GM12878 (cell line): Measurements from ENCODE around the gene SMTNL1. TPM values are rescaled to one million over a fixed set of nuclear protein-coding genes. Genes with fewer than 3 reads are reported as not detected.
A peak's percentile ranks its signal among the peaks of the same experiment; 100 is the strongest.

ENCODE experiments used
- CBX3 ChIP-seq: fragments of 200-600 bp; sonication (generic); IDR thresholded peaks from 2 replicates; pipeline ENCODE4 v1.6.1; 2016; ENCODE audit warnings: low read depth, borderline replicate concordance
- CHD4 ChIP-seq: fragments of 200-600 bp; sonication (generic); IDR thresholded peaks from 2 replicates; pipeline ENCODE4 v1.6.1; 2016; ENCODE audit warnings: mild to moderate bottlenecking
- ETV6 ChIP-seq, 2 experiments: fragments of 450-650 bp in 1 of 2; IDR thresholded peaks in 1 of 2; conservative IDR thresholded peaks in 1 of 2; 2 replicates each; pipeline ENCODE4 v1.6.1; 2014; ENCODE audit warnings: antibody characterized with exemption in 1 of 2, borderline replicate concordance in 1 of 2, low read depth in 1 of 2, mild to moderate bottlenecking in 1 of 2, moderate library complexity in 1 of 2
- IRF4 ChIP-seq: IDR thresholded peaks from 2 replicates; pipeline ENCODE4 v1.6.1; 2011; ENCODE audit warnings: low read depth, low read length
- MYB ChIP-seq: fragments of 150-350 bp; IDR thresholded peaks from 2 replicates; pipeline ENCODE4 v1.6.1; 2014; ENCODE audit warnings: mild to moderate bottlenecking, low read depth, low read length, borderline replicate concordance
- NFYB ChIP-seq: IDR thresholded peaks from 2 replicates; pipeline ENCODE4 v1.6.1; 2011; ENCODE audit warnings: low read depth, mild to moderate bottlenecking, low read length, improper control_type of control experiment, moderate library complexity; ENCODE audit not compliant: insufficient read depth
- NR2F1 ChIP-seq: fragments of 450-650 bp; conservative IDR thresholded peaks from 2 replicates; pipeline ENCODE4 v1.6.1; 2017; ENCODE audit warnings: mild to moderate bottlenecking
- POLR2AphosphoS5 ChIP-seq: IDR thresholded peaks from 2 replicates; pipeline ENCODE4 v1.6.1; 2011; ENCODE audit warnings: mild to moderate bottlenecking, low read length, inconsistent platforms
- RAD21 ChIP-seq: IDR thresholded peaks from 2 replicates; pipeline ENCODE4 v1.6.1; 2011; ENCODE audit warnings: mild to moderate bottlenecking, low read depth, low read length, moderate library complexity; ENCODE audit not compliant: insufficient read depth
- SIX5 ChIP-seq: IDR thresholded peaks from 2 replicates; pipeline ENCODE4 v1.6.1; 2011; ENCODE audit warnings: mild to moderate bottlenecking, low read depth, low read length, moderate library complexity; ENCODE audit not compliant: severe bottlenecking
- SPI1 ChIP-seq: IDR thresholded peaks from 2 replicates; pipeline ENCODE4 v1.6.1; 2011; ENCODE audit warnings: low read depth, mild to moderate bottlenecking, low read length, moderate library complexity, borderline replicate concordance; ENCODE audit not compliant: insufficient read depth
- SRF ChIP-seq, 2 experiments: IDR thresholded peaks; 2 replicates each; pipeline ENCODE4 v1.6.1; 2011; ENCODE audit warnings: low read depth in 2 of 2, low read length in 2 of 2, mild to moderate bottlenecking in 1 of 2, moderate library complexity in 1 of 2
- TBL1XR1 ChIP-seq: IDR thresholded peaks from 2 replicates; pipeline ENCODE4 v1.6.1; 2012; ENCODE audit warnings: low read depth, low read length, improper control_type of control experiment
- polyA plus RNA-seq, 11 experiments: library from polyadenylated mRNA; depleted of rRNA in 4 of 11; unstranded in 6 of 11; stranded (reverse) in 5 of 11; fragments of >200 nt; fragmentation: Nextera tagmentation in 4 of 11; fragmentation: Illumina TruSeq in 1 of 11; extraction: Ambion mirVana in 4 of 11; extraction: Trizol in 1 of 11; gene quantifications; 1 replicate in 1 of 11; 2 replicates in 10 of 11; pipeline versions ENCODE4 v1.2.1 to v1.2.3, GENCODE V29; 2011 to 2016; ENCODE audit warnings: inconsistent platforms in 2 of 11, missing spikeins in 2 of 11, low read depth in 1 of 11
- total RNA-seq, 4 experiments: library from RNA; depleted of rRNA in 3 of 4; stranded (reverse); fragments of >200 nt in 3 of 4; fragmentation: Illumina TruSeq in 1 of 4; extraction: Trizol in 1 of 4; gene quantifications; 2 replicates each; pipeline versions ENCODE4 v1.2.1 to v1.2.3, GENCODE V29; 2013 to 2021
- TF ChIP-seq, protein P1 (sequence below): fragments of 450-650 bp; IDR thresholded peaks from 2 replicates; pipeline ENCODE4 v1.6.1; 2018; ENCODE audit warnings: borderline replicate concordance, mild to moderate bottlenecking; ENCODE audit not compliant: partially characterized antibody
- TF ChIP-seq, protein P2 (sequence below): IDR thresholded peaks from 2 replicates; pipeline ENCODE4 v1.6.1; 2012; ENCODE audit warnings: low read depth, low read length, improper control_type of control experiment
- TF ChIP-seq, protein P3 (sequence below): fragments of 450-650 bp; formaldehyde crosslinking; IDR thresholded peaks from 2 replicates; pipeline ENCODE4 v1.4.0; 2020; ENCODE audit warnings: mild to moderate bottlenecking, moderate library complexity
- TF ChIP-seq, protein P4 (sequence below): fragments of 450-650 bp; IDR thresholded peaks from 2 replicates; pipeline ENCODE4 v1.6.1; 2017; ENCODE audit warnings: mild to moderate bottlenecking, low read depth, inconsistent platforms; ENCODE audit not compliant: poor library complexity, severe bottlenecking

The SMTNL1 gene
- total and polyA plus RNA-seq, 10 of the 15 experiments (the other 5 are each of a cell fraction or from before 2014, with no cell fraction given): 0.06 to 0.17 (median 0.10) TPM; not detected in 7

DNA sequence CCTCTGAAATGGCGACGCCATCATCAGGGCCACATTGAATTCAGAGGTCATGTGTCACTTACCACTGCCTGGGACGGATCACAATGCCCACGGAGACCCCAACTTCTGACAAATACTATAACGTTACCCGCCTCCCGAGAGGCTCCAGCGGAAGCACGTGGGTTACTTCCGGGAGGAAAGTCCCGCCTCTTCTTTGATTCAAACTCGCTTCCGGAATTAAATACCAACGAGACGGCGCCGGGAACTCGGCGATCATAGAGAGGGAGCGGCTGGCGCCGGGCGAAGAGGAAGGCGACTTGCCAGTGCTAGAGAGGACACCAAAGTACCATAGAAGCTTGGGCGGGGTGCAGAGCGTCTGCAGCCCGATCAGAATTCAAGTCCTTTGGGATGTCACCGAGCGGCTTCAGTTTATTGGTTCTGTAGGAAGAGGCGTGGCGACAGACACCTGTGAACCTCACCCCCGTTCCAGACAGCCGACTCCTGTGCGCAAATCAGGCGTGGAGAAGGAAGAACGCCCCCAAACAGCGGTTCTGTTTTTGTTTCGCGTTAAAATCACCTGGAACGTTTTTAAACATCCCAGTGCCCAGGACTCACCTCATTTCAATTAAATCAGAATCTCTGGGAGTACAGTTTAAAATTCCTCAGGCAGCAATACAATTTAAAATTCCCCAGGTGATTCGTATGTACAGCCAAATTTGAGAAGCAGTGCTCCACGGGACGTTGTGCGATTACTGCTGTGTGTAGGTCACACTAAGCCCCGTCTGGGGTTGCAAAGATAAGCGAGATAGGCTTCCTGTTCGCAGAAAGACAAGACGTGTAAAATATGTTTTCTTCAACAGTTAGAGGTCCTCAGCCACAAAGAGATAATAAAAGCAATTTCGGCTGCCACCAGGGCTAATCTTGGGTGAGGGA lies 6.5 kb upstream of the SMTNL1 start, which contains the start of gene TIMM10 (continued):
- no peak for TF ChIP-seq NR2F1
- no peak for TF ChIP-seq RAD21
- peak; percentile 33; the same call in 1 of the 2 replicates for TF ChIP-seq SPI1
- TF ChIP-seq, protein P1, sequence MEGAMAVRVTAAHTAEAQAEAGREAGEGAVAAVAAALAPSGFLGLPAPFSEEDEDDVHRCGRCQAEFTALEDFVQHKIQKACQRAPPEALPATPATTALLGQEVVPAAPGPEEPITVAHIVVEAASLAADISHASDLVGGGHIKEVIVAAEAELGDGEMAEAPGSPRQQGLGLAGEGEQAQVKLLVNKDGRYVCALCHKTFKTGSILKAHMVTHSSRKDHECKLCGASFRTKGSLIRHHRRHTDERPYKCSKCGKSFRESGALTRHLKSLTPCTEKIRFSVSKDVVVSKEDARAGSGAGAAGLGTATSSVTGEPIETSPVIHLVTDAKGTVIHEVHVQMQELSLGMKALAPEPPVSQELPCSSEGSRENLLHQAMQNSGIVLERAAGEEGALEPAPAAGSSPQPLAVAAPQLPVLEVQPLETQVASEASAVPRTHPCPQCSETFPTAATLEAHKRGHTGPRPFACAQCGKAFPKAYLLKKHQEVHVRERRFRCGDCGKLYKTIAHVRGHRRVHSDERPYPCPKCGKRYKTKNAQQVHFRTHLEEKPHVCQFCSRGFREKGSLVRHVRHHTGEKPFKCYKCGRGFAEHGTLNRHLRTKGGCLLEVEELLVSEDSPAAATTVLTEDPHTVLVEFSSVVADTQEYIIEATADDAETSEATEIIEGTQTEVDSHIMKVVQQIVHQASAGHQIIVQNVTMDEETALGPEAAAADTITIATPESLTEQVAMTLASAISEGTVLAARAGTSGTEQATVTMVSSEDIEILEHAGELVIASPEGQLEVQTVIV: peak; percentile 27
- peak; percentile 83 for TF ChIP-seq POLR2AphosphoS5
- no peak for TF ChIP-seq SRF (IDR thresholded peaks at IDR 0.05; ENCODE audit: low read depth in 2 of 2, low read length in 2 of 2)
- 0 out of 2 replicates have a peak, but pooled peaks have one; percentile 10 for TF ChIP-seq TBL1XR1
- TF ChIP-seq, protein P2, sequence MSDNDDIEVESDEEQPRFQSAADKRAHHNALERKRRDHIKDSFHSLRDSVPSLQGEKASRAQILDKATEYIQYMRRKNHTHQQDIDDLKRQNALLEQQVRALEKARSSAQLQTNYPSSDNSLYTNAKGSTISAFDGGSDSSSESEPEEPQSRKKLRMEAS: peak; percentile 94
- TF ChIP-seq, protein P3, sequence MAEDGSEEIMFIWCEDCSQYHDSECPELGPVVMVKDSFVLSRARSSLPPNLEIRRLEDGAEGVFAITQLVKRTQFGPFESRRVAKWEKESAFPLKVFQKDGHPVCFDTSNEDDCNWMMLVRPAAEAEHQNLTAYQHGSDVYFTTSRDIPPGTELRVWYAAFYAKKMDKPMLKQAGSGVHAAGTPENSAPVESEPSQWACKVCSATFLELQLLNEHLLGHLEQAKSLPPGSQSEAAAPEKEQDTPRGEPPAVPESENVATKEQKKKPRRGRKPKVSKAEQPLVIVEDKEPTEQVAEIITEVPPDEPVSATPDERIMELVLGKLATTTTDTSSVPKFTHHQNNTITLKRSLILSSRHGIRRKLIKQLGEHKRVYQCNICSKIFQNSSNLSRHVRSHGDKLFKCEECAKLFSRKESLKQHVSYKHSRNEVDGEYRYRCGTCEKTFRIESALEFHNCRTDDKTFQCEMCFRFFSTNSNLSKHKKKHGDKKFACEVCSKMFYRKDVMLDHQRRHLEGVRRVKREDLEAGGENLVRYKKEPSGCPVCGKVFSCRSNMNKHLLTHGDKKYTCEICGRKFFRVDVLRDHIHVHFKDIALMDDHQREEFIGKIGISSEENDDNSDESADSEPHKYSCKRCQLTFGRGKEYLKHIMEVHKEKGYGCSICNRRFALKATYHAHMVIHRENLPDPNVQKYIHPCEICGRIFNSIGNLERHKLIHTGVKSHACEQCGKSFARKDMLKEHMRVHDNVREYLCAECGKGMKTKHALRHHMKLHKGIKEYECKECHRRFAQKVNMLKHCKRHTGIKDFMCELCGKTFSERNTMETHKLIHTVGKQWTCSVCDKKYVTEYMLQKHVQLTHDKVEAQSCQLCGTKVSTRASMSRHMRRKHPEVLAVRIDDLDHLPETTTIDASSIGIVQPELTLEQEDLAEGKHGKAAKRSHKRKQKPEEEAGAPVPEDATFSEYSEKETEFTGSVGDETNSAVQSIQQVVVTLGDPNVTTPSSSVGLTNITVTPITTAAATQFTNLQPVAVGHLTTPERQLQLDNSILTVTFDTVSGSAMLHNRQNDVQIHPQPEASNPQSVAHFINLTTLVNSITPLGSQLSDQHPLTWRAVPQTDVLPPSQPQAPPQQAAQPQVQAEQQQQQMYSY (CRISPR knock-in tag): no peak
- no peak for TF ChIP-seq MYB
- TF ChIP-seq, protein P4, sequence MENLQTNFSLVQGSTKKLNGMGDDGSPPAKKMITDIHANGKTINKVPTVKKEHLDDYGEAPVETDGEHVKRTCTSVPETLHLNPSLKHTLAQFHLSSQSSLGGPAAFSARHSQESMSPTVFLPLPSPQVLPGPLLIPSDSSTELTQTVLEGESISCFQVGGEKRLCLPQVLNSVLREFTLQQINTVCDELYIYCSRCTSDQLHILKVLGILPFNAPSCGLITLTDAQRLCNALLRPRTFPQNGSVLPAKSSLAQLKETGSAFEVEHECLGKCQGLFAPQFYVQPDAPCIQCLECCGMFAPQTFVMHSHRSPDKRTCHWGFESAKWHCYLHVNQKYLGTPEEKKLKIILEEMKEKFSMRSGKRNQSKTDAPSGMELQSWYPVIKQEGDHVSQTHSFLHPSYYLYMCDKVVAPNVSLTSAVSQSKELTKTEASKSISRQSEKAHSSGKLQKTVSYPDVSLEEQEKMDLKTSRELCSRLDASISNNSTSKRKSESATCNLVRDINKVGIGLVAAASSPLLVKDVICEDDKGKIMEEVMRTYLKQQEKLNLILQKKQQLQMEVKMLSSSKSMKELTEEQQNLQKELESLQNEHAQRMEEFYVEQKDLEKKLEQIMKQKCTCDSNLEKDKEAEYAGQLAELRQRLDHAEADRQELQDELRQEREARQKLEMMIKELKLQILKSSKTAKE: peak; percentile 81
- TF ChIP-seq IRF4: no peak
- peak in 1 of 2 experiments; percentile 61; a peak in 1 of 4 replicates for TF ChIP-seq ETV6 (conservative IDR thresholded peaks at IDR 0.05 in 1 of 2, IDR thresholded peaks at IDR 0.05 in 1 of 2; ENCODE audit: borderline replicate concordance in 1 of 2, low read depth in 1 of 2)
- no peak for TF ChIP-seq CHD4
- peak; percentile 72; the same call in 1 of the 2 replicates for TF ChIP-seq NFYB
- peak; percentile 44 for TF ChIP-seq SIX5
- TF ChIP-seq CBX3: no peak
